Measurements from ENCODE around the gene PPP1R17. TPM values are rescaled to one million over a fixed set of nuclear protein-coding genes. Genes with fewer than 3 reads are reported as not detected.

Gene PPP1R17
- total and polyA plus RNA-seq, 7 donors = not detected

- Histone ChIP-seq H3K36me3 (no peaks in the 10 kb centered on the region), H3K27me3 (no peaks in the 10 kb centered on the region), H3K9me3 (no peaks in the 10 kb centered on the region), H3K4me1 (no peaks in the 10 kb centered on the region), H3K27ac (no peak overlapping the region), H3K4me3 (no peak overlapping the region)
- intact Hi-C loops (cut with DNase I) = no loop called here
- TF ChIP-seq, protein P1, sequence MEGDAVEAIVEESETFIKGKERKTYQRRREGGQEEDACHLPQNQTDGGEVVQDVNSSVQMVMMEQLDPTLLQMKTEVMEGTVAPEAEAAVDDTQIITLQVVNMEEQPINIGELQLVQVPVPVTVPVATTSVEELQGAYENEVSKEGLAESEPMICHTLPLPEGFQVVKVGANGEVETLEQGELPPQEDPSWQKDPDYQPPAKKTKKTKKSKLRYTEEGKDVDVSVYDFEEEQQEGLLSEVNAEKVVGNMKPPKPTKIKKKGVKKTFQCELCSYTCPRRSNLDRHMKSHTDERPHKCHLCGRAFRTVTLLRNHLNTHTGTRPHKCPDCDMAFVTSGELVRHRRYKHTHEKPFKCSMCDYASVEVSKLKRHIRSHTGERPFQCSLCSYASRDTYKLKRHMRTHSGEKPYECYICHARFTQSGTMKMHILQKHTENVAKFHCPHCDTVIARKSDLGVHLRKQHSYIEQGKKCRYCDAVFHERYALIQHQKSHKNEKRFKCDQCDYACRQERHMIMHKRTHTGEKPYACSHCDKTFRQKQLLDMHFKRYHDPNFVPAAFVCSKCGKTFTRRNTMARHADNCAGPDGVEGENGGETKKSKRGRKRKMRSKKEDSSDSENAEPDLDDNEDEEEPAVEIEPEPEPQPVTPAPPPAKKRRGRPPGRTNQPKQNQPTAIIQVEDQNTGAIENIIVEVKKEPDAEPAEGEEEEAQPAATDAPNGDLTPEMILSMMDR (IDR thresholded peaks at IDR 0.05) = no peak
- no peak for TF ChIP-seq POLR2A (IDR thresholded peaks at IDR 0.05)
- no peak for TF ChIP-seq EP300 (IDR thresholded peaks at IDR 0.05)
- no peak for TF ChIP-seq POLR2AphosphoS5 (IDR thresholded peaks at IDR 0.05)
- DNase-seq = no peak
Observed at GRCh38 chr7:31664890-31665289, 22.1 kb upstream of the PPP1R17 start.

GRCh38 chr7:31665546-31665945 is 21.5 kb upstream of the PPP1R17 start:
- 86 to 92% methylated on average over 1 of the region's 1 CpG for WGBS, 2 donors
- no peaks in the 10 kb centered on the region for H3K9me3 ChIP-seq
- no peak for DNase-seq
- intact Hi-C loops (cut with DNase I) = no loop called here
- H3K27ac ChIP-seq = no peak overlapping the region
- H3K27me3 ChIP-seq = no peaks in the 10 kb centered on the region
- no peaks in the 10 kb centered on the region for H3K4me1 ChIP-seq
- TF ChIP-seq POLR2A (IDR thresholded peaks at IDR 0.05) (no peak), EP300 (IDR thresholded peaks at IDR 0.05) (no peak), POLR2AphosphoS5 (IDR thresholded peaks at IDR 0.05) (no peak)
- TF ChIP-seq, protein P1 (IDR thresholded peaks at IDR 0.05) = no peak
- H3K4me3 ChIP-seq = no peak overlapping the region
- no peaks in the 10 kb centered on the region for H3K36me3 ChIP-seq

DNA sequence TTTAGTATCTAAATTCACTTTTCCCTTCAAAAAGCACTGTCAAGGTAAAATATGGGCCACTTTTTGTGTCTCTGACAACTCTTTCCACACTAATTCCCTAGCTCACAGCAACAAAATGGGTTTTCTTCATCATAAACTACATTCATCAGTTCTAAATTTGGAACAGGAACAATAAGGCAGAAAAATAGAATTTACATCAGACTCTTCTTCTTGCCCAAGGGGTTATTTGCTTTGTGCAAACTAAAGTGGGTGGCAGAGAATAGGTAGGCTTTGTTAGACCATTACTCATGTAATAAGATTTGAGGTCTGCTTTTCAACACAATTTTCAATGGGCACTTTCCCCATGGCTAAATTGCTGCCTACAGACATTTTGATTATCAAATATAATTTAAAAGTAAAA is 17.6 kb upstream of the PPP1R17 start:
- H3K27ac ChIP-seq = no peak overlapping the region
- no peak overlapping the region for H3K4me3 ChIP-seq
- peaks cover 0 to 2% (median 0%) of the 10 kb centered on the region in 4 donors for H3K9me3 ChIP-seq
- H3K36me3 ChIP-seq = no peaks in the 10 kb centered on the region
- no peaks in the 10 kb centered on the region for H3K27me3 ChIP-seq
- no peaks in the 10 kb centered on the region for H3K4me1 ChIP-seq
- intact Hi-C loops (cut with DNase I) = no loop called here
- TF ChIP-seq POLR2A (IDR thresholded peaks at IDR 0.05) = no peak
- no peak for TF ChIP-seq POLR2AphosphoS5 (IDR thresholded peaks at IDR 0.05)
- TF ChIP-seq, protein P1 (IDR thresholded peaks at IDR 0.05) = no peak
- no peak for DNase-seq

GRCh38 chr7:31679574-31680305 is 7.3 kb upstream of the PPP1R17 start:
- WGBS, 2 donors = 75 to 87% methylated on average over 12 of the region's 12 CpGs
- no peak for DNase-seq
- Histone ChIP-seq H3K4me3 (no peak overlapping the region), H3K36me3 (no peaks in the 10 kb centered on the region), H3K4me1 (no peaks in the 10 kb centered on the region), H3K27me3 (no peaks in the 10 kb centered on the region), H3K27ac (no peak overlapping the region), H3K9me3 (no peaks in the 10 kb centered on the region)
- no peak for TF ChIP-seq POLR2A (IDR thresholded peaks at IDR 0.05)
- TF ChIP-seq EP300 (IDR thresholded peaks at IDR 0.05) = no peak
- no peak for TF ChIP-seq POLR2AphosphoS5 (IDR thresholded peaks at IDR 0.05)
- TF ChIP-seq, protein P1 (IDR thresholded peaks at IDR 0.05) = no peak
- intact Hi-C loops (cut with DNase I) = no loop called here

Data from sigmoid colon (tissue), 7 donors.